H9 (cell line): ENCODE results near the gene CCDC69. TPM values are rescaled to one million over a fixed set of nuclear protein-coding genes. Genes with fewer than 3 reads are reported as not detected.
A peak's percentile ranks its signal among the peaks of the same experiment; 100 is the strongest.

Source experiments
- DNase-seq: peaks from one replicate; pipeline ENCODE4 v3.0.0-alpha.2; 2017
- H2AFZ ChIP-seq: one replicate; pipeline ENCODE4 v1.6.1; 2013; ENCODE audit warnings: mild to moderate bottlenecking, low read length, control low read depth, moderate library complexity
- H2AK5ac ChIP-seq: 2 replicates; pipeline ENCODE4 v1.6.1; 2013; ENCODE audit warnings: low read length, control low read depth, mixed read lengths; ENCODE audit not compliant: insufficient read length
- H2BK120ac ChIP-seq: one replicate; pipeline ENCODE4 v1.6.1; 2013; ENCODE audit warnings: low read depth, mild to moderate bottlenecking, low read length, control low read depth, inconsistent platforms; ENCODE audit not compliant: poor library complexity, severe bottlenecking
- H2BK12ac ChIP-seq: 2 replicates; pipeline ENCODE4 v1.6.1; 2013; ENCODE audit warnings: low read length, control low read depth, mixed read lengths, low read depth; ENCODE audit not compliant: insufficient read length
- H2BK15ac ChIP-seq: 2 replicates; pipeline ENCODE4 v1.6.1; 2013; ENCODE audit warnings: low read depth, low read length, control low read depth
- H2BK20ac ChIP-seq: one replicate; pipeline ENCODE4 v1.6.1; 2013; ENCODE audit warnings: low read depth, mild to moderate bottlenecking, low read length, control low read depth, inconsistent platforms; ENCODE audit not compliant: poor library complexity, severe bottlenecking
- H2BK5ac ChIP-seq: 2 replicates; pipeline ENCODE4 v1.6.1; 2013; ENCODE audit warnings: low read length, control low read depth, mixed read lengths; ENCODE audit not compliant: insufficient read length
- H3K14ac ChIP-seq: 2 replicates; pipeline ENCODE4 v1.6.1; 2013; ENCODE audit warnings: low read length, control low read depth; ENCODE audit not compliant: insufficient read depth
- H3K18ac ChIP-seq: 2 replicates; pipeline ENCODE4 v1.6.1; 2013; ENCODE audit warnings: low read depth, mild to moderate bottlenecking, mixed read lengths, low read length, control low read depth; ENCODE audit not compliant: insufficient read length
- H3K23ac ChIP-seq: 2 replicates; pipeline ENCODE4 v1.6.1; 2013; ENCODE audit warnings: low read length, control low read depth, mixed read lengths, low read depth; ENCODE audit not compliant: insufficient read length
- H3K23me2 ChIP-seq: 2 replicates; pipeline ENCODE4 v1.6.1; 2013; ENCODE audit warnings: low read depth, mild to moderate bottlenecking, mixed read lengths, low read length, control low read depth; ENCODE audit not compliant: insufficient read length, poor library complexity, severe bottlenecking
- H3K27ac ChIP-seq: 2 replicates; pipeline ENCODE4 v1.5.1; 2013; ENCODE audit warnings: low read length, control low read depth, mixed read lengths, low read depth; ENCODE audit not compliant: insufficient read length
- H3K27me3 ChIP-seq: 2 replicates; pipeline ENCODE4 v1.6.1; 2013; ENCODE audit warnings: low read length, control low read depth, inconsistent platforms; ENCODE audit not compliant: insufficient read depth
- H3K4ac ChIP-seq: 2 replicates; pipeline ENCODE4 v1.6.1; 2013; ENCODE audit warnings: low read depth, mild to moderate bottlenecking, control low read depth, inconsistent platforms, low read length, moderate library complexity
- H3K4me1 ChIP-seq: 2 replicates; pipeline ENCODE4 v1.6.1; 2013; ENCODE audit warnings: low read length, control low read depth, inconsistent platforms; ENCODE audit not compliant: insufficient read depth
- H3K4me2 ChIP-seq: 2 replicates; pipeline ENCODE4 v1.6.1; 2013; ENCODE audit warnings: low read length, control low read depth, mixed read lengths; ENCODE audit not compliant: insufficient read length, insufficient read depth
- H3K56ac ChIP-seq: 2 replicates; pipeline ENCODE4 v1.6.1; 2013; ENCODE audit warnings: low read depth, mild to moderate bottlenecking, mixed read lengths, low read length, control low read depth; ENCODE audit not compliant: insufficient read length
- H3K79me1 ChIP-seq: 2 replicates; pipeline ENCODE4 v1.6.1; 2013; ENCODE audit warnings: low read depth, mild to moderate bottlenecking, moderate library complexity, low read length, control low read depth, inconsistent platforms; ENCODE audit not compliant: insufficient read depth, poor library complexity, severe bottlenecking
- H3K79me2 ChIP-seq: 2 replicates; pipeline ENCODE4 v1.6.1; 2013; ENCODE audit warnings: low read length, control low read depth, inconsistent platforms; ENCODE audit not compliant: insufficient read depth
- H3K9ac ChIP-seq: 2 replicates; pipeline ENCODE4 v1.6.1; 2013; ENCODE audit warnings: low read length, control low read depth, mixed read lengths; ENCODE audit not compliant: insufficient read length; ENCODE audit errors: extremely low read depth
- H3K9me3 ChIP-seq: one replicate; pipeline ENCODE4 v1.6.1; 2013; ENCODE audit warnings: low read depth, low read length, inconsistent platforms; ENCODE audit not compliant: control insufficient read depth
- H3T11ph ChIP-seq: one replicate; pipeline ENCODE4 v1.6.1; 2013; ENCODE audit warnings: mild to moderate bottlenecking, low read length, control low read depth, inconsistent platforms
- H4K20me1 ChIP-seq: one replicate; pipeline ENCODE4 v1.6.1; 2013; ENCODE audit not compliant: control insufficient read depth, insufficient read length, insufficient read depth
- H4K5ac ChIP-seq: 2 replicates; pipeline ENCODE4 v1.6.1; 2013; ENCODE audit warnings: low read depth, mild to moderate bottlenecking, mixed read lengths, low read length, control low read depth; ENCODE audit not compliant: insufficient read length
- H4K8ac ChIP-seq: replicated peaks from 2 replicates; pipeline ENCODE4 v1.6.1; 2013; ENCODE audit warnings: low read length, control low read depth, mixed read lengths, low read depth; ENCODE audit not compliant: insufficient read length
- H4K91ac ChIP-seq: 2 replicates; pipeline ENCODE4 v1.6.1; 2013; ENCODE audit warnings: low read depth, mild to moderate bottlenecking, moderate library complexity, mixed read lengths, low read length, control low read depth; ENCODE audit not compliant: insufficient read length
- H3K27ac Mint-ChIP-seq, 3 experiments: 2 replicates in 2 of 3; 3 replicates in 1 of 3; pipeline ENCODE4 v1.8.0; 2020 to 2021; ENCODE audit warnings: mixed read lengths in 3 of 3, mild to moderate bottlenecking in 1 of 3, moderate library complexity in 1 of 3
- H3K27me3 Mint-ChIP-seq: 2 replicates; pipeline ENCODE4 v1.8.0; 2021; ENCODE audit warnings: low read depth, mild to moderate bottlenecking, moderate library complexity, mixed read lengths
- H3K36me3 Mint-ChIP-seq, 3 experiments: 2 replicates in 2 of 3; 3 replicates in 1 of 3; pipeline ENCODE4 v1.8.0; 2020 to 2021; ENCODE audit warnings: low read depth in 3 of 3, mixed read lengths in 3 of 3; ENCODE audit not compliant: insufficient read depth in 1 of 3
- H3K4me1 Mint-ChIP-seq, 2 experiments: 2 replicates each; pipeline ENCODE4 v1.8.0; 2020; ENCODE audit warnings: mixed read lengths in 2 of 2
- H3K4me3 Mint-ChIP-seq, 2 experiments: 2 replicates in 1 of 2; 3 replicates in 1 of 2; pipeline ENCODE4 v1.8.0; 2020 to 2021; ENCODE audit warnings: mild to moderate bottlenecking in 2 of 2, mixed read lengths in 2 of 2, moderate library complexity in 1 of 2
- H3K9me3 Mint-ChIP-seq, 2 experiments: 2 replicates in 1 of 2; 3 replicates in 1 of 2; pipeline ENCODE4 v1.8.0; 2020; ENCODE audit warnings: mild to moderate bottlenecking in 2 of 2, mixed read lengths in 2 of 2, moderate library complexity in 1 of 2
- WGBS: extraction: QIAGEN DNeasy Blood & Tissue Kit; methylation state at CpG from one replicate; pipeline ENCODE4 v1.1.7; 2013; ENCODE audit warnings: missing lambda C conversion rate, low lambda C conversion rate, mixed read lengths; ENCODE audit not compliant: insufficient read length; ENCODE audit errors: extremely low coverage; 5-methylcytosine and 5-hydroxymethylcytosine counted together
- total RNA-seq: library from RNA; stranded (reverse); gene quantifications from 2 replicates; pipeline ENCODE4 v1.2.1, GENCODE V29; 2021
- TF ChIP-seq, protein P1 (sequence below): fragments of 200-600 bp; sonication (generic); conservative IDR thresholded peaks from 3 replicates; pipeline ENCODE4 v1.8.0; 2021; ENCODE audit warnings: antibody characterized with exemption, mild to moderate bottlenecking

The CCDC69 gene
- total RNA-seq, 1 experiment from 2014 or later = 5.3 TPM

DNA sequence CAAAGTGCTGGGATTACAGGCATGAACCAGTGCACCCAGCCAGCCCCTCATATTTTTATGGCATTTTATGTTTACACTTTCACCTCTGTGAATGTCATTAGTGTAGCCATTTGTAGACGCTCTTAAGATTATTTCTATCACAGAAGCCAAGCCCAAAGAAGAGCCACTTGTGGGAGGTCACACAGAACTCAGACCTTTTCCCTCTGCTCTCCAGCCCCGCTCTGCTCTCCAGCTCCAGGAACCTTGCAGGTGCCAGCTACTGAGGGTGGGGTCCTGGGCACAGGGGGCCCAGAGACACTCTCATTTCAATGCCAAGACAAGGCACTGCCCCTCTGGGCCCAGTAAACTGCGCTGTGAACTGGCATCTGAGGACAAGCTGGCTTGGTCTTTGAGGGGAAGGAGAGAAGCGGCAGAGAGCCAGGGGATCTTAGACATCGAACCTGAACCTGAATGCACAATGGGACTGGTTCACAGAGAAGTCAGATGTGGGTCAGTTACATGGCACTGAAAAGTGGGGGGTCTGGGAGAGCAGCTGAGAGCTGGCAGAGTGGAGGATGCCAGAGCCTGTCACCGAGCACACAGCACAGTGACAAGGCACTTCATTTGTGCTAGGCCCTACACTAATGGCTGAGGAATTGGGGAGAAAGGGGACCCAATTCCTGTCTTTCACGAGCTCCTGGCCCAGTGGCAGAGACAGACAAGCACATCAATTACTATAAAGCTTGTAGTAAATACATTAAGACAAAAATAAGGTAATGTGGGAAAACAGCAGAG, 83.0 kb downstream of the CCDC69 start:
- H3K27ac Mint-ChIP-seq = peak overlapping the region; percentile 57 to 63 (median 58); a peak in 5 of 7 replicates
- no peak overlapping the region for H4K8ac ChIP-seq
- no peak overlapping the region for H2AFZ ChIP-seq
- no peak overlapping the region for H2BK15ac ChIP-seq
- H3K4me1 ChIP-seq = peaks cover 5% of the 10 kb centered on the region; the same call in 1 of the 2 replicates
- H3K4me2 ChIP-seq = no peak overlapping the region
- H3K79me1 ChIP-seq = peaks cover 3% of the 10 kb centered on the region
- TF ChIP-seq, protein P1, sequence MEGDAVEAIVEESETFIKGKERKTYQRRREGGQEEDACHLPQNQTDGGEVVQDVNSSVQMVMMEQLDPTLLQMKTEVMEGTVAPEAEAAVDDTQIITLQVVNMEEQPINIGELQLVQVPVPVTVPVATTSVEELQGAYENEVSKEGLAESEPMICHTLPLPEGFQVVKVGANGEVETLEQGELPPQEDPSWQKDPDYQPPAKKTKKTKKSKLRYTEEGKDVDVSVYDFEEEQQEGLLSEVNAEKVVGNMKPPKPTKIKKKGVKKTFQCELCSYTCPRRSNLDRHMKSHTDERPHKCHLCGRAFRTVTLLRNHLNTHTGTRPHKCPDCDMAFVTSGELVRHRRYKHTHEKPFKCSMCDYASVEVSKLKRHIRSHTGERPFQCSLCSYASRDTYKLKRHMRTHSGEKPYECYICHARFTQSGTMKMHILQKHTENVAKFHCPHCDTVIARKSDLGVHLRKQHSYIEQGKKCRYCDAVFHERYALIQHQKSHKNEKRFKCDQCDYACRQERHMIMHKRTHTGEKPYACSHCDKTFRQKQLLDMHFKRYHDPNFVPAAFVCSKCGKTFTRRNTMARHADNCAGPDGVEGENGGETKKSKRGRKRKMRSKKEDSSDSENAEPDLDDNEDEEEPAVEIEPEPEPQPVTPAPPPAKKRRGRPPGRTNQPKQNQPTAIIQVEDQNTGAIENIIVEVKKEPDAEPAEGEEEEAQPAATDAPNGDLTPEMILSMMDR = no peak
- DNase-seq = no peak
- H3K9ac ChIP-seq = no peak overlapping the region
- H3K23ac ChIP-seq = no peak overlapping the region
- H2AK5ac ChIP-seq = no peak overlapping the region
- no peak overlapping the region for H2BK12ac ChIP-seq
- H3K27ac ChIP-seq = no peak overlapping the region
- H3K9me3 Mint-ChIP-seq = no peaks in the 10 kb centered on the region; a peak in 1 of 5 replicates
- H3K79me2 ChIP-seq = no peaks in the 10 kb centered on the region
- H2BK5ac ChIP-seq = no peak overlapping the region
- no peak overlapping the region for H3K56ac ChIP-seq
- H3K36me3 Mint-ChIP-seq = peaks cover 6 to 39% (median 31%) of the 10 kb centered on the region in 3 experiments; a peak in 6 of 7 replicates
- no peaks in the 10 kb centered on the region for H3K23me2 ChIP-seq
- no peaks in the 10 kb centered on the region for H3K27me3 ChIP-seq
- no peak overlapping the region for H2BK20ac ChIP-seq
- no CpG with 5 or more reads among the region's 7 CpGs for WGBS
- H3K27me3 Mint-ChIP-seq = no peaks in the 10 kb centered on the region
- no peak overlapping the region for H3K18ac ChIP-seq
- H3K4ac ChIP-seq = no peak overlapping the region; the same call in 1 of the 2 replicates
- no peak overlapping the region for H4K91ac ChIP-seq
- no peaks in the 10 kb centered on the region for H4K20me1 ChIP-seq
- no peaks in the 10 kb centered on the region for H3K9me3 ChIP-seq
- no peak overlapping the region; a peak in 1 of 5 replicates for H3K4me3 Mint-ChIP-seq
- no peak overlapping the region for H4K5ac ChIP-seq
- no peak overlapping the region for H3T11ph ChIP-seq
- H3K4me1 Mint-ChIP-seq = peaks cover 17 to 20% of the 10 kb centered on the region in 2 experiments
- no peak overlapping the region for H3K14ac ChIP-seq
- H2BK120ac ChIP-seq = no peak overlapping the region
